Fibroblast of lung (primary cell): ENCODE data around the gene MACF1. TPM values are rescaled to one million over a fixed set of nuclear protein-coding genes. Genes with fewer than 3 reads are reported as not detected.

Source experiments
- DNase-seq, 2 donors: peaks; one replicate each; pipeline versions ENCODE4 v3.0.0 to v3.0.0-alpha.2; 2010; ENCODE audit warnings: low read depth in 2 of 2
- H2AFZ ChIP-seq: 2 replicates; pipeline ENCODE4 v1.5.1; 2012; ENCODE audit warnings: low read length, control low read depth, inconsistent platforms
- H3K27ac ChIP-seq: 2 replicates; pipeline ENCODE4 v1.5.1; 2011; ENCODE audit warnings: low read length, control low read depth; ENCODE audit not compliant: insufficient read depth
- H3K27me3 ChIP-seq: 2 replicates; pipeline ENCODE4 v1.5.1; 2011; ENCODE audit warnings: mild to moderate bottlenecking, low read length; ENCODE audit not compliant: control insufficient read depth, insufficient read depth
- H3K36me3 ChIP-seq: 2 replicates; pipeline ENCODE4 v1.5.1; 2011; ENCODE audit warnings: low read length; ENCODE audit not compliant: control insufficient read depth, insufficient read depth
- H3K4me1 ChIP-seq: 2 replicates; pipeline ENCODE4 v1.5.1; 2011; ENCODE audit warnings: low read length; ENCODE audit not compliant: control insufficient read depth, insufficient read depth; ENCODE audit errors: extremely low read depth
- H3K4me2 ChIP-seq: 2 replicates; pipeline ENCODE4 v1.5.1; 2011; ENCODE audit warnings: low read length, control low read depth; ENCODE audit not compliant: insufficient read depth; ENCODE audit errors: extremely low read depth
- H3K4me3 ChIP-seq, 4 experiments: fragments of 200-600 bp in 1 of 4; sonication (generic) in 1 of 4; replicated peaks in 1 of 4; 2 replicates each; pipeline ENCODE4 v1.5.1; 2011 to 2016; ENCODE audit warnings: low read length in 4 of 4, low read depth in 3 of 4, mild to moderate bottlenecking in 3 of 4, control low read depth in 2 of 4, inconsistent platforms in 1 of 4, mixed read lengths in 1 of 4; ENCODE audit not compliant: insufficient read depth in 1 of 4; ENCODE audit errors: control extremely low read depth in 1 of 4
- H3K79me2 ChIP-seq: 2 replicates; pipeline ENCODE4 v1.5.1; 2012; ENCODE audit warnings: mild to moderate bottlenecking, low read length, inconsistent platforms; ENCODE audit not compliant: control insufficient read depth, insufficient read depth
- H3K9ac ChIP-seq: 2 replicates; pipeline ENCODE4 v1.5.1; 2011; ENCODE audit warnings: mild to moderate bottlenecking, low read length, control low read depth; ENCODE audit not compliant: insufficient read depth
- H3K9me3 ChIP-seq: 2 replicates; pipeline ENCODE4 v1.5.1; 2012; ENCODE audit warnings: low read depth, low read length; ENCODE audit not compliant: control insufficient read depth, insufficient read depth
- H4K20me1 ChIP-seq: 2 replicates; pipeline ENCODE4 v1.5.1; 2011; ENCODE audit warnings: low read length; ENCODE audit not compliant: control insufficient read depth, insufficient read depth; ENCODE audit errors: extremely low read depth
- EZH2 ChIP-seq: IDR thresholded peaks from 2 replicates; pipeline ENCODE4 v1.5.1; 2012; ENCODE audit warnings: low read length, control low read depth, mild to moderate bottlenecking; ENCODE audit errors: missing control alignments
- polyA plus RNA-seq, 2 donors: library from polyadenylated mRNA; depleted of rRNA in 1 of 2; stranded (reverse) in 1 of 2; unstranded in 1 of 2; fragments of >200 nt; gene quantifications; 2 replicates each; pipeline ENCODE4 v1.2.1, GENCODE V29; 2011 to 2012; ENCODE audit warnings: missing spikeins in 1 of 2
- total RNA-seq: library from RNA; depleted of rRNA; stranded (reverse); fragments of >200 nt; gene quantifications from 2 replicates; pipeline ENCODE4 v1.2.1, GENCODE V29; 2014
- TF ChIP-seq, protein P1 (sequence below), 2 donors: IDR thresholded peaks in 1 of 2; conservative IDR thresholded peaks in 1 of 2; 1 replicate in 1 of 2; 2 replicates in 1 of 2; pipeline ENCODE4 v1.5.1; 2011 to 2012; ENCODE audit warnings: low read length in 2 of 2, control low read depth in 1 of 2, inconsistent platforms in 1 of 2, low read depth in 1 of 2, mild to moderate bottlenecking in 1 of 2

MACF1 gene
- total and polyA plus RNA-seq, 2 donors (not counting 1 experiment from before 2014, with no cell fraction given) = 178 to 414 TPM

DNA sequence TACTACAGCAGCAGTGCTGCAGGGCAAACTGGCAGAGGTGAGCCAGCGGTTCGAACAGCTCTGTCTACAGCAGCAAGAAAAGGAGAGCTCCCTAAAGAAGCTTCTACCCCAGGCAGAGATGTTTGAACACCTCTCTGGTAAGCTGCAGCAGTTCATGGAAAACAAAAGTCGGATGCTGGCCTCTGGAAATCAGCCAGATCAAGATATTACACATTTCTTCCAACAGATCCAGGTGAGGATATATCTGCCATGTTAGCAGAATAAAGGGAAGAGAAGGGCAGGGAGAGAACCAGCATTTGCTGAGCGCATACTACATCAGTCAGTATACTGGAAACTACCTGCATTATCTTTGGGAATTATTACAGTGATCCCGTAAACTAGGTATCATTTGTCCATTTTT, 157.0 kb downstream of the MACF1 start:
- H3K36me3 ChIP-seq = peaks cover 20% of the 10 kb centered on the region

DNA sequence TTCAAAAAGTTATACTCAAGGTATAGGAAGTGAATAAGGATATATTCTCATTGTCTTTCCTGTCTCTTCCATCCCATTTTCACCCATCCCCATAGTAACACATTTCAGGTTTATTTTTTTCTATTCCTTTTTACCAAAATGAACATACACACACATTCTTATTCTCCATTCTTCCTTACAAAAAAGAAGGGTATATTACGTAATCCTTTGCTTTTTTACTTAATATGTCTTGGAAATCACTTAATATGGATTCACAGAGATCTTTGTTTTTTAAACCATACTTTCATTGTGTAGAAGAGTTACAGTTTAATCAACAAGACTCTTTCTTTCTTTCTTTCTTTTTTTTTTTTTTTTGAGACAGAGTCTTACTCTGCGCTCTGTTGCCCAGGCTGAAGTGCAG, 158.8 kb downstream of the MACF1 start:
- no peak for DNase-seq
- H3K9ac ChIP-seq = no peak overlapping the region
- H2AFZ ChIP-seq = no peak overlapping the region
- H4K20me1 ChIP-seq = no peaks in the 10 kb centered on the region
- no peaks in the 10 kb centered on the region for H3K79me2 ChIP-seq
- no peaks in the 10 kb centered on the region for H3K27me3 ChIP-seq
- no peaks in the 10 kb centered on the region for H3K4me1 ChIP-seq
- no peak overlapping the region for H3K4me2 ChIP-seq
- no peak for TF ChIP-seq EZH2
- TF ChIP-seq, protein P1, sequence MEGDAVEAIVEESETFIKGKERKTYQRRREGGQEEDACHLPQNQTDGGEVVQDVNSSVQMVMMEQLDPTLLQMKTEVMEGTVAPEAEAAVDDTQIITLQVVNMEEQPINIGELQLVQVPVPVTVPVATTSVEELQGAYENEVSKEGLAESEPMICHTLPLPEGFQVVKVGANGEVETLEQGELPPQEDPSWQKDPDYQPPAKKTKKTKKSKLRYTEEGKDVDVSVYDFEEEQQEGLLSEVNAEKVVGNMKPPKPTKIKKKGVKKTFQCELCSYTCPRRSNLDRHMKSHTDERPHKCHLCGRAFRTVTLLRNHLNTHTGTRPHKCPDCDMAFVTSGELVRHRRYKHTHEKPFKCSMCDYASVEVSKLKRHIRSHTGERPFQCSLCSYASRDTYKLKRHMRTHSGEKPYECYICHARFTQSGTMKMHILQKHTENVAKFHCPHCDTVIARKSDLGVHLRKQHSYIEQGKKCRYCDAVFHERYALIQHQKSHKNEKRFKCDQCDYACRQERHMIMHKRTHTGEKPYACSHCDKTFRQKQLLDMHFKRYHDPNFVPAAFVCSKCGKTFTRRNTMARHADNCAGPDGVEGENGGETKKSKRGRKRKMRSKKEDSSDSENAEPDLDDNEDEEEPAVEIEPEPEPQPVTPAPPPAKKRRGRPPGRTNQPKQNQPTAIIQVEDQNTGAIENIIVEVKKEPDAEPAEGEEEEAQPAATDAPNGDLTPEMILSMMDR (conservative IDR thresholded peaks at IDR 0.05 in 1 of 2, IDR thresholded peaks at IDR 0.05 in 1 of 2; ENCODE audit: low read depth in 1 of 2, low read length in 2 of 2) = no peak
- no peak overlapping the region for H3K4me3 ChIP-seq
- H3K27ac ChIP-seq = no peak overlapping the region
- peaks cover 11% of the 10 kb centered on the region for H3K36me3 ChIP-seq
- H3K9me3 ChIP-seq = no peaks in the 10 kb centered on the region

More for the DNA sequence above, 157.0 kb downstream of the MACF1 start:
- Histone ChIP-seq H3K27ac (no peak overlapping the region), H3K9ac (no peak overlapping the region), H3K4me2 (no peak overlapping the region), H4K20me1 (no peaks in the 10 kb centered on the region), H3K9me3 (no peaks in the 10 kb centered on the region), H3K79me2 (no peaks in the 10 kb centered on the region), H2AFZ (no peak overlapping the region), H3K4me3 (no peak overlapping the region), H3K27me3 (no peaks in the 10 kb centered on the region), H3K4me1 (no peaks in the 10 kb centered on the region)
- DNase-seq = no peak
- TF ChIP-seq, protein P1 (conservative IDR thresholded peaks at IDR 0.05 in 1 of 2, IDR thresholded peaks at IDR 0.05 in 1 of 2; ENCODE audit: low read depth in 1 of 2, low read length in 2 of 2) = no peak
- no peak for TF ChIP-seq EZH2

DNA sequence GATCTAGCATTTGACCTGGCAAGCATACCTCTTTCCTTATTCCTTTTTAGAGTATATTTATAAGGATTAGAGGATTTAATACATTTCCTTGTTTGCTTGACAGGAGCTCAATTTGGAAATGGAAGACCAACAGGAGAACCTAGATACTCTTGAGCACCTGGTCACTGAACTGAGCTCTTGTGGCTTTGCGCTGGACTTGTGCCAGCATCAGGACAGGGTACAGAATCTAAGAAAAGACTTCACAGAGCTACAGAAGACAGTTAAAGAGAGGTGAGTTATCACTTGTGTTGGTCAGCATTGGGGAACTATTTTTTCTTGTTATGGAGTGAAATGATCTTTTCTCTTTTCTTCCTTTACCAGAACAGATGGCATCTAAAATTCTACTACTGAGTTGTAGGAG, 163.6 kb downstream of the MACF1 start:
- H3K4me2 ChIP-seq = no peak overlapping the region
- H2AFZ ChIP-seq = no peak overlapping the region
- no peaks in the 10 kb centered on the region for H3K4me1 ChIP-seq
- peaks cover 9% of the 10 kb centered on the region for H3K36me3 ChIP-seq
- H3K9me3 ChIP-seq = no peaks in the 10 kb centered on the region
- no peak overlapping the region for H3K27ac ChIP-seq
- TF ChIP-seq, protein P1 (conservative IDR thresholded peaks at IDR 0.05 in 1 of 2, IDR thresholded peaks at IDR 0.05 in 1 of 2; ENCODE audit: low read depth in 1 of 2, low read length in 2 of 2) = no peak
- no peak for TF ChIP-seq EZH2
- no peaks in the 10 kb centered on the region for H3K79me2 ChIP-seq
- no peak for DNase-seq
- no peak overlapping the region for H3K9ac ChIP-seq
- H4K20me1 ChIP-seq = no peaks in the 10 kb centered on the region
- no peak overlapping the region for H3K4me3 ChIP-seq
- no peaks in the 10 kb centered on the region for H3K27me3 ChIP-seq
